C4-2B (cell line): Measurements from ENCODE around the gene SLCO2A1.

ENCODE experiments used
- H3K27ac ChIP-seq: fragments of 450-650 bp; 2 replicates; pipeline ENCODE4 v1.5.1; 2017
- CTCF ChIP-seq: fragments of 450-650 bp; conservative IDR thresholded peaks from 2 replicates; pipeline ENCODE4 v1.5.1; 2017; ENCODE audit warnings: mild to moderate bottlenecking
- ZFX ChIP-seq: fragments of 450-650 bp; IDR thresholded peaks from 2 replicates; pipeline ENCODE4 v1.6.1; 2017

The SLCO2A1 gene

GRCh38 chr3:133991637-133992036, 38.1 kb downstream of the SLCO2A1 start:
- H3K27ac ChIP-seq = no peak overlapping the region
- no peak for TF ChIP-seq ZFX
- TF ChIP-seq CTCF = no peak

GRCh38 chr3:133991209-133991608, 38.5 kb downstream of the SLCO2A1 start:
- H3K27ac ChIP-seq = no peak overlapping the region
- TF ChIP-seq ZFX (no peak), CTCF (no peak)

GRCh38 chr3:133989936-133990702, 39.6 kb downstream of the SLCO2A1 start:
- no peak overlapping the region for H3K27ac ChIP-seq
- no peak for TF ChIP-seq ZFX
- TF ChIP-seq CTCF = no peak

GRCh38 chr3:133988631-133989161, 41.0 kb downstream of the SLCO2A1 start:
- TF ChIP-seq ZFX (no peak), CTCF (no peak)
- H3K27ac ChIP-seq = no peak overlapping the region

GRCh38 chr3:133987948-133988484, 41.7 kb downstream of the SLCO2A1 start:
- no peak for TF ChIP-seq ZFX
- no peak for TF ChIP-seq CTCF
- H3K27ac ChIP-seq = no peak overlapping the region

- no peak overlapping the region for H3K27ac ChIP-seq
- TF ChIP-seq CTCF = no peak
Observed at GRCh38 chr3:133987136-133987535, 42.6 kb downstream of the SLCO2A1 start.

- TF ChIP-seq ZFX (no peak), CTCF (no peak)
- H3K27ac ChIP-seq = peak overlapping the region; percentile 26; the same call in 1 of the 2 replicates
Observed at GRCh38 chr3:133986311-133986710, 43.4 kb downstream of the SLCO2A1 start.
